Memory B cell (primary cell): ENCODE measurements around the gene GFAP.
A peak's percentile ranks its signal among the peaks of the same experiment; 100 is the strongest.
"Not testable (repeated sequence)": the region's sequence is repeated elsewhere in the genome, so short reads cannot be mapped to it uniquely, and the experiment has no call there.

Experiments used
- ATAC-seq: fragments of 150-1000 bp; cut with Tn5 transposase; 2 replicates; pipeline ENCODE4 v1.10.0; 2021; ENCODE audit warnings: low read depth, mild to moderate bottlenecking, moderate library complexity
- DNase-seq, 2 donors: peaks; one replicate each; pipeline ENCODE4 v3.0.0; 2022; ENCODE audit warnings: low spot score in 2 of 2
- H3K27ac Mint-ChIP-seq: one replicate; pipeline ENCODE4 v1.8.0; 2022; ENCODE audit warnings: mild to moderate bottlenecking, moderate library complexity, mixed read lengths
- H3K27me3 Mint-ChIP-seq: one replicate; pipeline ENCODE4 v1.8.0; 2022; ENCODE audit warnings: mixed read lengths
- H3K36me3 Mint-ChIP-seq: one replicate; pipeline ENCODE4 v1.8.0; 2022; ENCODE audit warnings: mild to moderate bottlenecking, mixed read lengths
- H3K4me1 Mint-ChIP-seq: one replicate; pipeline ENCODE4 v1.8.0; 2022; ENCODE audit warnings: mixed read lengths
- H3K4me3 Mint-ChIP-seq: one replicate; pipeline ENCODE4 v1.8.0; 2022; ENCODE audit warnings: mild to moderate bottlenecking, moderate library complexity, mixed read lengths
- H3K9me3 Mint-ChIP-seq: one replicate; pipeline ENCODE4 v1.8.0; 2022; ENCODE audit warnings: mixed read lengths

The GFAP gene

DNA sequence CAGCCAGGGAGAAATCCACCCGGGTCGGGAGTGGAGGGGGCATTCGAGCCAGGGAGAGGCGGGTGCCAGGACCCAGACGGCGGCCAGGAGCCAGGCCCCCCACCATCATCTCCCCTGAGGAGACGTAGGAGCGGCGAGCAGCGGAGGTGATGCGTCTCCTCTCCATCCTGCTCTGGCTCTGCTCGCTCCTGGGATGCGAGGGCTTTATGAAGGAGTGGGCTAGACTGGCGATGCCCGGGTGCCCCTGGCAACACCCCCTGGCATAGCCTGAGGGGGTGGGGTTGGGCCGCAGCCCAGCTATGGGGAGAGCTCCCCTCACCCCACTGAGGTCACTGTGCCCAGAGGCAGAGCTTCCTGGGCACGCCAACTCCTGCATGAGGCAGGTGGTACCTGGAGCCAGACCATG, at the start of gene GFAP:
Gene GFAP, minus strand, starts transcription at position 180 of the 406 bp plus-strand sequence. Its CDS starts 14 bp downstream, at position 166.
- H3K4me3 Mint-ChIP-seq, result no peak within 1 kb of the TSS
- H3K27ac Mint-ChIP-seq, result no peak within 1 kb of the TSS
- DNase-seq (no peak), ATAC-seq (no peak)
- H3K27me3 Mint-ChIP-seq, result peaks cover 18% of the 10 kb centered on the region
- H3K4me1 Mint-ChIP-seq, result peaks cover 13% of the 10 kb centered on the region
- no peaks in the 10 kb centered on the region for H3K9me3 Mint-ChIP-seq
- no peaks in the 10 kb centered on the region for H3K36me3 Mint-ChIP-seq

DNA sequence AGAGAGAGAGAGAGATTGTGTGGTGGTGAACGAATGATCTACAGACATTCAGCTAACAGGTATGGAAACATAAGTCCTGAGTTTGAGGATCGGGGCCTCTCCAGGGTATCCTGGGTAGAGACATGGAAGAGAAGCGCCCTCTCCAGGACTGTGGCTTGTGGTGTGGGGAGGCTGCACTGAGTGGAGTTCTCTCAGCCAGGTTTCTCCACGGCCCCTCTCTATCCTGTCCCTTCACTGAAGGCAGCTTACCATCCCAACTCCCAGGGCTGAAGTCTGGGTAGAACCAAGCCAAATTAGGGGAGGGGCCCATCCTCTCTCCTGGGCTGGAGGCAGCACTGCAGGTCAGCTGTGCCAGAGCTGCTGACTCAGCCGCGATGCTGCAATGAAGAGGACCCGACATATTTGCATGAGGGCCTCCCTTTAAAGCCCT, 46.6 kb upstream of the GFAP start:
- Mint-ChIP-seq H3K27ac (no peak overlapping the region), H3K9me3 (no peaks in the 10 kb centered on the region), H3K4me1 (peaks cover 11% of the 10 kb centered on the region), H3K4me3 (no peak overlapping the region), H3K27me3 (peaks cover 37% of the 10 kb centered on the region), H3K36me3 (no peaks in the 10 kb centered on the region)
- ATAC-seq (no peak), DNase-seq (no peak)

DNA sequence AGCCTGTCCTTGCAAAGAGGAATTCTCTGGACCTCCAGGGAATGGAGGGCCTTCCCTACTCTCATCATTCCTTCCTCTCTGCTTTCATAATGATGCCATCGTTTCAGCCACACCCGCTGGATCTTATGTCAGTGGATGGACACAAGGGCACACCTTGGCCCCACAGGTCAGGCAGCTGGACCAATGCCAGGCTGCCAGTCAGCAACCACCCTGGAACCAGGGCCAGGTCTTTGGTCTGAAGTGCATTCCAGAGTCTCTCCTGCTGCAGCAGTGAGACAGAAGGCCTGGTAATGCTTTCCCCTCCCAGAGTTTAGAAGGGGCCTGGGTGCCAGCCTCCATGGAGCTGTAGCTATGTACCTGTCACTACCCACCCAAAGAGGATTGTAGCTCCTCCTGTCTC, 45.4 kb upstream of the GFAP start:
- Mint-ChIP-seq H3K36me3 (no peaks in the 10 kb centered on the region), H3K4me1 (peaks cover 7% of the 10 kb centered on the region), H3K9me3 (no peaks in the 10 kb centered on the region), H3K27me3 (peaks cover 34% of the 10 kb centered on the region), H3K4me3 (no peak overlapping the region), H3K27ac (no peak overlapping the region)
- ATAC-seq, result no peak
- no peak for DNase-seq

GRCh38 chr17:44959821-44960531, 44.7 kb upstream of the GFAP start:
- no peak overlapping the region for H3K27ac Mint-ChIP-seq
- DNase-seq (no peak), ATAC-seq (no peak)
- H3K9me3 Mint-ChIP-seq, result no peaks in the 10 kb centered on the region
- H3K27me3 Mint-ChIP-seq, result peaks cover 29% of the 10 kb centered on the region
- H3K4me1 Mint-ChIP-seq, result peaks cover 2% of the 10 kb centered on the region
- no peaks in the 10 kb centered on the region for H3K36me3 Mint-ChIP-seq
- no peak overlapping the region for H3K4me3 Mint-ChIP-seq

DNA sequence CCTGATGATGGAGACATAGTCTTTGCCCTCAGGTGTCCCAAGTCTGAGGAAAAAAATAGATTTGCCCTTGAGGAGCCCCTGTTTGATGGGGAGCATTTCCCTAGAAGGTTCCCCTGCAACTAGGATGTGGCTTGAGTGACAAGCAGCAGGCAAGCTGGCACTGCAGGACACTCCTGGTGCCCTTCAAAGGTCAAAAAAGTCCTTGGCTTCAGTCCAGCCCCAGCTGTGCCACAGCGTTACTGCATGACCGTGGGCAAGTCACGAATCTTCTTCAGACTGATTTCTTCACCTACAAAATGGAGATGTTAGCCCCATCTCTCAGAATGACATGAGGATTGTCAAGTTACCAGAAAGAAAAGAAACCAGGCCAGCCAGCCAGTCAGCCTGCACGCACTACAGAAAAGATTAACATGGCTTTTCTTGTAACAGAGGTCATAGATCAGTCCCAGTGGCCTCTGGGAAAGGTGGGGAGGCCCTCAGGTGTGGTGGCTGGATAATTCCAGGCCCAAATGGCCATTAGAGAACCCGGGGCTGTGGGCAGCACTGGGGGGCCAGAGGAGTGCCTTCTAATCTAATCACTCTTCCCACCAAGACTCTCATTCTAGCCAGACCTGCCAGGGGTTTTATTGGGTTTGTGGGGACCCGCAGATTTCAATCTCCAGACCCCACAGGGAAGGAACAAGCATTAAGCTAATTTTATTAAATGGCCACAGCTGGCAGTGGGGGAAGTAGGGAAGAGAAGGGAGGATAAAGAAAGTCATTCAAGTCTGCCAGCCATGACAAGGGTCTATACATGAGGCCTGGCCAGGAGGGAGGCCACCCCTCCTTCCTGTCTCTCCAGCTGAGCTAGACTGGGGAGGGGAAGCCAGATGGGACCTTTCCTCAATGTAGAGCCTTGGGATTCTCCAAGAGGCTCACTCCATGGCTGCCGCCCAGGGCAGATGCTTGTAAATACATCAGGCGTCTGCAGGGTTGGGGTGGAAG, 42.0 kb upstream of the GFAP start:
- H3K27ac Mint-ChIP-seq, result no peak overlapping the region
- ATAC-seq (no peak), DNase-seq (no peak)
- H3K9me3 Mint-ChIP-seq, result no peaks in the 10 kb centered on the region
- H3K4me3 Mint-ChIP-seq, result no peak overlapping the region
- H3K4me1 Mint-ChIP-seq, result peaks cover 2% of the 10 kb centered on the region
- no peaks in the 10 kb centered on the region for H3K36me3 Mint-ChIP-seq
- peaks cover 19% of the 10 kb centered on the region for H3K27me3 Mint-ChIP-seq

DNA sequence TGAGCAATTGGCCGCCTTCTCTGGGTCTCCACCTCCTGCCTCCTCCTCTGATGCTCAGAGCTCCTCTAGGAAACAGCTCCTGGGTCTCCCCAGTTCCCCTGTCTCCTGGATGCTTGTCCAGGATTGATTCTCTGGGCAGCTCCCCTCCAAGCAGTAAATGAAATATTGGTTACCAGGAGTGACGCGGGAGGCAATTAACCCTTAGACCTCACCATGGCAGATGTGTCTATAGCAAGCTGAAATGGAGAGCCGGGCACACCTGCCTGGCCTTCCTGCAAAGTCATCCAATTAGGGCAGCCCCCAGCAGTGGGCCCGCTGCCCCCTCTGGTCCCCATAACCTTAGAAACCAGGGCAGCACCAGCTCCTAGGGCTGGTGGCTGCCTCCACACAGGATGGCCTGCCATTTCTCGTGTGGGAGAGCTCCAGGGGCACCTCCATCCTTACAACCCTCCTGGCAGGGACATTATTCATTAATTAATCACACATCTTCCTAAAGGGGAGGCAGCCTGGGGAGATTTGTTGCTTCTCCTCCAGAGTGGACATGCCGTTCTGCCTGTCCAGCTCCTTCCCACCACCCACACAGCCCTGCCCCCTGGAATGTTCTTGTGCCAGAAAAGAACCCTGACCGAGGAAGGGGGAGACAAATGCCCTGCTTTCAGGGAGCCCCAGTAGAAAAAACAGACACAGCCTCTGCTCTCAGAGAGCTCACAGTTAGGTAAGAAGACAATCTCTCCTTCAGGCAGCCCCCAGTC, 40.5 kb upstream of the GFAP start:
- H3K9me3 Mint-ChIP-seq, result no peaks in the 10 kb centered on the region
- H3K27me3 Mint-ChIP-seq, result peaks cover 15% of the 10 kb centered on the region

DNA sequence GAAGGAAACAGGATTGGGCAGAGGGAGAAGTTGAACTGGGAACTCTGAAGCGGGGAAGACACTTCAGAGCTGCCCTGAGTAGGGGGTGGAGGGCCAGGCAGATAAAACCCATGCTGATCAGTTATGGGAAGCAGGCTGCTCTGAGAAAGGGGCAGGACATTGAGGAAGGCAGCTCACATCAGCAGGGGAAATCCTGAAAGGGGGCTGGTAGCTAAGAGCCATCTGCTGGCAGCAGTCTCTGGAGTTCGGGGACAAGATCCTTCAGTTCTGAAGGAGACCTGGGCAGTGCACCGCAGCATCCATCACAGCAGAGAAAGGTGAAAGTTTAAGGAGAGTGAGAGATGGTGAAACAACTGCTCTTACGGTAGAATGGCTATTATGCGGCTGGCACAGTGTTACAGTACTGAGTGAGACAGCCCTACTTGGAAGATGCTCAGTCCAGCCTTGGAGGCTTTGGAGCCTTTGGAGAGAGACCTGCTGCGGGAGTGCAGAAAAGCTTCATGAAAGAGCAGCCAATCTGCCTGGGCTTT, 37.7 kb upstream of the GFAP start:
- Mint-ChIP-seq H3K4me1 (peaks cover 2% of the 10 kb centered on the region), H3K27ac (no peak overlapping the region), H3K4me3 (no peak overlapping the region), H3K36me3 (no peaks in the 10 kb centered on the region), H3K27me3 (peaks cover 6% of the 10 kb centered on the region), H3K9me3 (no peaks in the 10 kb centered on the region)
- ATAC-seq, result no peak
- DNase-seq, result no peak

More for the DNA sequence above, 40.5 kb upstream of the GFAP start:
- no peaks in the 10 kb centered on the region for H3K36me3 Mint-ChIP-seq
- H3K4me3 Mint-ChIP-seq, result no peak overlapping the region
- DNase-seq (no peak), ATAC-seq (no peak)
- H3K4me1 Mint-ChIP-seq, result peaks cover 2% of the 10 kb centered on the region
- no peak overlapping the region for H3K27ac Mint-ChIP-seq

DNA sequence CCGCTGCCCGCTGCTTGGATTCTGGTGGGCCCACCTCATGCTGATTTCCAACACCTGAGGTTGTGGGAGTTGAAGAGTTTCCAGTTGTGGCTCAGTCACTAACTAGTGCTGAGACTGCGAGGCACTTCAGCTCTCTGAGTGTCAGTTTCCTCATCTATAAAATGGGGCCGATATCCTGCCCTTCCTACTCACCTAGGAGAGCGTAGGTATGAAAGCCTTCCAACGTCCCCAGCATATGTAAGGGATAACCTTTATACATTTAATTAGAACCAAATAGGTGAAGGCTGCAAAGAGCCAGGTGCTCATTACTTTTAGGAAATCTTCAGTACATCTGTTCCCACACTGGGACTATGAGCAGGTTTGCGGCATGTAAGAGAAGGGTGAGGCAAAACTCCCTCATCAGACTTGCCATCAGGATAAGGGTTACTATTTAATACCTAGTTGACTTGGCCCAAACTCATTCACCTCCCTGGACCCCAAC, 33.1 kb upstream of the GFAP start:
- no peaks in the 10 kb centered on the region for H3K36me3 Mint-ChIP-seq
- H3K9me3 Mint-ChIP-seq, result no peaks in the 10 kb centered on the region
- H3K4me1 Mint-ChIP-seq, result peaks cover 6% of the 10 kb centered on the region
- H3K4me3 Mint-ChIP-seq, result peak overlapping the region; percentile 91
- H3K27me3 Mint-ChIP-seq, result no peaks in the 10 kb centered on the region
- DNase-seq (no peak), ATAC-seq (no peak)
- no peak overlapping the region for H3K27ac Mint-ChIP-seq

- DNase-seq (peak; percentile 82 to 83), ATAC-seq (peak; percentile 99)
- no peaks in the 10 kb centered on the region for H3K9me3 Mint-ChIP-seq
- H3K4me3 Mint-ChIP-seq, result peak within 1 kb of the TSS; percentile 91
- H3K27ac Mint-ChIP-seq, result peak within 1 kb of the TSS; percentile 84
- peaks cover 6% of the 10 kb centered on the region for H3K4me1 Mint-ChIP-seq
- H3K27me3 Mint-ChIP-seq, result no peaks in the 10 kb centered on the region
- H3K36me3 Mint-ChIP-seq, result no peaks in the 10 kb centered on the region
Observed at GRCh38 chr17:44947461-44948314, 32.4 kb upstream of the GFAP start, which contains the start of gene KIF18B. Gene KIF18B, minus strand, starts transcription at chr17:44947773. Its CDS starts 11,429 bp downstream, at chr17:44936344.

- not testable (repeated sequence) for H3K27me3 Mint-ChIP-seq, ATAC-seq, DNase-seq, H3K9me3 Mint-ChIP-seq, H3K4me3 Mint-ChIP-seq, H3K36me3 Mint-ChIP-seq, H3K27ac Mint-ChIP-seq, H3K4me1 Mint-ChIP-seq
Observed at GRCh38 chr17:44945652-44946051, 30.4 kb upstream of the GFAP start.

GRCh38 chr17:44942456-44942855, 27.2 kb upstream of the GFAP start:
- Mint-ChIP-seq H3K27me3 (no peaks in the 10 kb centered on the region), H3K9me3 (peaks cover 1% of the 10 kb centered on the region), H3K27ac (no peak overlapping the region), H3K4me1 (no peaks in the 10 kb centered on the region), H3K36me3 (peaks cover 2% of the 10 kb centered on the region), H3K4me3 (no peak overlapping the region)
- DNase-seq (no peak), ATAC-seq (no peak)

GRCh38 chr17:44941712-44942331, 26.5 kb upstream of the GFAP start:
- H3K27ac Mint-ChIP-seq, result no peak overlapping the region
- no peaks in the 10 kb centered on the region for H3K4me1 Mint-ChIP-seq
- DNase-seq (no peak), ATAC-seq (no peak)
- peaks cover 2% of the 10 kb centered on the region for H3K36me3 Mint-ChIP-seq
- H3K27me3 Mint-ChIP-seq, result no peaks in the 10 kb centered on the region
- H3K4me3 Mint-ChIP-seq, result no peak overlapping the region
- peaks cover 1% of the 10 kb centered on the region for H3K9me3 Mint-ChIP-seq
